NK-92 (cell line): ENCODE measurements around the gene MARCOL.
"Not testable (repeated sequence)": the region's sequence is repeated elsewhere in the genome, so short reads cannot be mapped to it uniquely, and the experiment has no call there.

Experiments
- DNase-seq: peaks from one replicate; lab custom pipeline; 2025; ENCODE audit not compliant: unreplicated experiment; lab: John Stamatoyannopoulos, UW

MARCOL gene

GRCh38 chr5:148261221-148261620, 22.9 kb downstream of the MARCOL start:
- DNase-seq, result no peak

- DNase-seq, result no peak
Observed at GRCh38 chr5:148267962-148268361, 29.6 kb downstream of the MARCOL start.

DNA sequence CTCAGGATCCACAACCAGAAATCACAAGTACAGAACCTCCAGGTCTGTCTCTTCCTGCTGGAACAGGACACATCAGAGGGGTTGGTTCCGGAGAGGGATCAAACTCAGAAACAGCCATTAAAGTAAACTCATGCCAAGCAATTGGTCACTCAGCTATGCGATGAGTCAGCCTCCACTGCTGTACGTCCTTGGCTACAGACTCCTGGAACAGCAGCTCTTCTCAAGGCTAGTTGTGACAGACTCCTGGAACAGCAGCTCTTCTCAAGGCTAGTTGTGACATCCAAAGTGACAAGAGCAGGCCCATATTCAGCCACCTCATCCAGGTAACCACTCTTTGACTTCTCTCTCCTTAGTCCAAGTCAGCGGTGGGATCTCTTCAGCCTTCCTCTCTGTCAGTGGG, 30.2 kb downstream of the MARCOL start, which contains the start of gene SPINK13:
Gene SPINK13, plus strand, starts transcription at position 229 of the 400 bp plus-strand sequence. CDS start 1,279 bp downstream, outside the sequence.
- DNase-seq, result no peak

- DNase-seq, result not testable (repeated sequence)
Observed at GRCh38 chr5:148275129-148275528, 36.8 kb downstream of the MARCOL start.

GRCh38 chr5:148280893-148281292, 42.6 kb downstream of the MARCOL start:
- not testable (repeated sequence) for DNase-seq

DNA sequence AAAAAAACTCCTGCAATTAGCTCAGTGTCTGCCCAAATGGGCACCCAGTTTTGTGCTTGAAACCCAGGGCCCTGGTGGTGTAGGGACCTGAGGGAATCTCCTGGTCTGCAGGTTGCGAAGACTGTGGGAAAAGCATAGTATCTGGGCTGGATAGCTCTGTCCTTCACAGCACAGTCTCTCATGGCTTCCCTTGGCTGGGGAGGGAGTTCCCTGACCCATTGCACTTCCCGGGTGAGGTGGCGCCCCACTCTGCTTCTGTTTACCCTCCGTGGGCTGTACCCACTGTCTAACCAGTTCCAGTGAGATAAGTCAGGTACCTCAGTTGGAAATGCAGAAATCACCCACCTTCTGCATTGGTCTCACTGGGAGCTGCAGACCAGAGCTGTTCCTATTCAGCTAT, 43.0 kb downstream of the MARCOL start:
- not testable (repeated sequence) for DNase-seq

DNA sequence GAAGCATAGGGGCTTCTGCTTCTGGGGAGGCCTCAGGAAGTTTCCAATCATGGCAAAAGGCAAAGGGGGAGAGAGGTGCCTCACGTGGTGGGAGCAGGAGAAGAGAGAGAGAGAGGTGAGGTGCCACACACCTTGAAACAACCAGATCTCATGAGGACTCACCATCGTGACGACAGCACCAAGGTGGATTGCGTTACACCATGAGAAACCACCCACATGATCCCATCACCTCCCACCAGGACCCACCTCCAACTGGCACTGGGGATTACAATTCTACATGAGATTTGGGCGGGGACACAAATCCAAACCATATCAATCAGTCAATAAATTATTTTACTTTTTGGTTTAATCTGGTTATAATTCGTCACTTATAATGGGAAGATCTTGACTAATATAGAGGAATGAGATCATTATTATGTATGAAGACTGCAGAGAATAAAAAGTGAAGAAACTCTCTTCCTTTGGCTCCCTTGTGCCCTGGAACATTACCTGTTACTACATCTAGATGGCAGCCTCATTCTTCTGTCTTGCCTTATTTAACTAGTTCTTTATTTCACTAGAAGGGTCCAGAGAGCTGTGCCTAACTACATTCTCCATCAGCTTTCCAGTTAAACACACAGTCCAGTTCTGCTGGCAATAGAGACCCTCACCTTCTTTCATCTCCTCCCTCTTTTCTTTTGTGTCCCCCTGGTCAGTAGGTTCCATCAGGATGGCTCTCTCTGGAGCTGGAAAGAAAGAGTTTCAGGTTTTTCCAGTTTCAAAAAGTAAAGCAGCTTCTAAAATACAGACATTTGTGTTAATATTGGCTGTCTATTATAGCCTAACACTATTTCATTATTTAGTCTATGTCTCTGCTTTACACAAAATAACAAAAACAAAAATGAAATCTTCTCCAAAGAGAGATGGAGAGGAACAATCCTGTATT, 52.2 kb downstream of the MARCOL start:
- no peak for DNase-seq
